ENCODE data around the gene ABCB6.

ABCB6 gene

DNA sequence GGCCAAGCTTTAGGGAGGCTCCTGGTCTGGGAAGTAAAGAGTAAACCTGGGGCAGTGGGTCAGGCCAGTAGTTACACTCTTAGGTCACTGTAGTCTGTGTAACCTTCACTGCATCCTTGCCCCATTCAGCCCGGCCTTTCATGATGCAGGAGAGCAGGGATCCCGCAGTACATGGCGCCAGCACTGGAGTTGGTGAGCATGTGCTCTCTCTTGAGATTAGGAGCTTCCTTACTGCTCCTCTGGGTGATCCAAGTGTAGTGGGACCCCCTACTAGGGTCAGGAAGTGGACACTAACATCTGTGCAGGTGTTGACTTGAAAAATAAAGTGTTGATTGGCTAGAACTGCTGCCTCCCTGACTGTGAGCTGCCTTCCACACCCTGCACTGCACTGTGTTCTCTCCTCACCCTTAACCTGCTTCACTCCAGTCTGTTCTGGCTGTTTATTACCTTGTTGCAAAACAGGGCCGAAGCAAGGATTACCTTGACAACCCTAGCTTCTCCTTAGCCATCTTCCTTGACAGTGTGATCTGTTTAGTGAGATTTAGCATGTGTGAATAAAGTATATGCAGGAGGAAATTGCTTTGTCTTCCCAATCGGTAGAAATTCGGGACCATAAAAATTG lies 35.5 kb downstream of the ABCB6 start:
- no peak for DNase-seq
- Histone ChIP-seq H3K36me3 (peaks cover 21% of the 10 kb centered on the region), H3K4me1 (no peaks in the 10 kb centered on the region), H3K4me3 (ENCODE audit: low read depth, low read length) (no peak overlapping the region), H3K27me3 (no peaks in the 10 kb centered on the region), H3K9me3 (no peaks in the 10 kb centered on the region)
- TF ChIP-seq, protein P1, sequence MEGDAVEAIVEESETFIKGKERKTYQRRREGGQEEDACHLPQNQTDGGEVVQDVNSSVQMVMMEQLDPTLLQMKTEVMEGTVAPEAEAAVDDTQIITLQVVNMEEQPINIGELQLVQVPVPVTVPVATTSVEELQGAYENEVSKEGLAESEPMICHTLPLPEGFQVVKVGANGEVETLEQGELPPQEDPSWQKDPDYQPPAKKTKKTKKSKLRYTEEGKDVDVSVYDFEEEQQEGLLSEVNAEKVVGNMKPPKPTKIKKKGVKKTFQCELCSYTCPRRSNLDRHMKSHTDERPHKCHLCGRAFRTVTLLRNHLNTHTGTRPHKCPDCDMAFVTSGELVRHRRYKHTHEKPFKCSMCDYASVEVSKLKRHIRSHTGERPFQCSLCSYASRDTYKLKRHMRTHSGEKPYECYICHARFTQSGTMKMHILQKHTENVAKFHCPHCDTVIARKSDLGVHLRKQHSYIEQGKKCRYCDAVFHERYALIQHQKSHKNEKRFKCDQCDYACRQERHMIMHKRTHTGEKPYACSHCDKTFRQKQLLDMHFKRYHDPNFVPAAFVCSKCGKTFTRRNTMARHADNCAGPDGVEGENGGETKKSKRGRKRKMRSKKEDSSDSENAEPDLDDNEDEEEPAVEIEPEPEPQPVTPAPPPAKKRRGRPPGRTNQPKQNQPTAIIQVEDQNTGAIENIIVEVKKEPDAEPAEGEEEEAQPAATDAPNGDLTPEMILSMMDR (IDR thresholded peaks at IDR 0.05; ENCODE audit: low read depth, low read length): no peak

DNA sequence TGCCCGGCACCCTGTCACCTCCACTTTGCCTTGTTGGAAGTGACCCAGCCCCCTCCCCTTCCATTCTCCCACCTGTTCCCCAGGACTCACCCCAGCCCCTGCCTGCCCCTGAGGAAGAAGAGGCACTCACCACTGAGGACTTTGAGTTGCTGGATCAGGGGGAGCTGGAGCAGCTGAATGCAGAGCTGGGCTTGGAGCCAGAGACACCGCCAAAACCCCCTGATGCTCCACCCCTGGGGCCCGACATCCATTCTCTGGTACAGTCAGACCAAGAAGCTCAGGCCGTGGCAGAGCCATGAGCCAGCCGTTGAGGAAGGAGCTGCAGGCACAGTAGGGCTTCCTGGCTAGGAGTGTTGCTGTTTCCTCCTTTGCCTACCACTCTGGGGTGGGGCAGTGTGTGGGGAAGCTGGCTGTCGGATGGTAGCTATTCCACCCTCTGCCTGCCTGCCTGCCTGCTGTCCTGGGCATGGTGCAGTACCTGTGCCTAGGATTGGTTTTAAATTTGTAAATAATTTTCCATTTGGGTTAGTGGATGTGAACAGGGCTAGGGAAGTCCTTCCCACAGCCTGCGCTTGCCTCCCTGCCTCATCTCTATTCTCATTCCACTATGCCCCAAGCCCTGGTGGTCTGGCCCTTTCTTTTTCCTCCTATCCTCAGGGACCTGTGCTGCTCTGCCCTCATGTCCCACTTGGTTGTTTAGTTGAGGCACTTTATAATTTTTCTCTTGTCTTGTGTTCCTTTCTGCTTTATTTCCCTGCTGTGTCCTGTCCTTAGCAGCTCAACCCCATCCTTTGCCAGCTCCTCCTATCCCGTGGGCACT lies 36.2 kb downstream of the ABCB6 start:
- Histone ChIP-seq H3K4me3 (ENCODE audit: low read depth, low read length) (no peak overlapping the region), H3K36me3 (peaks cover 21% of the 10 kb centered on the region)
- DNase-seq: no peak

DNA sequence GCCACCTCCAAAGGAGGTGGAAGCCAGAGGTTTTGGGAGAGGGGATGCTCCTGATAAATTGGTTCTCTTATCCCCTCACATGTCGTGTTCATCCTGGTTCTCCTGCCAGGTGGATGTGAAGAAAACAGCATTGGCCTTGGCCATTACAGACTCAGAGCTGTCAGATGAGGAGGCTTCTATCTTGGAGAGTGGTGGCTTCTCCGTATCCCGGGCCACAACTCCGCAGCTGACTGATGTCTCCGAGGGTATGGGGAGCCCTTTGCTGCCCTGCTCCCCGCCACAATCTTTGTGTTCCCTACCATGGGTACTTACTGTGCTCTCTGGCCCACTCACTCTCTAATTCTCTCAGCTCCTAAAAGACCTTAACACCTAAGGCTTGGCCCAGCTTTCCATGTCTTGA lies 37.2 kb downstream of the ABCB6 start:
- H3K4me1 ChIP-seq: no peaks in the 10 kb centered on the region
- DNase-seq: no peak
- H3K4me3 ChIP-seq (ENCODE audit: low read depth, low read length): no peak overlapping the region
- peaks cover 21% of the 10 kb centered on the region for H3K36me3 ChIP-seq
- no peaks in the 10 kb centered on the region for H3K9me3 ChIP-seq
- H3K27me3 ChIP-seq: no peaks in the 10 kb centered on the region
- TF ChIP-seq, protein P1 (IDR thresholded peaks at IDR 0.05; ENCODE audit: low read depth, low read length): no peak

More for the DNA sequence above, 36.2 kb downstream of the ABCB6 start:
- Histone ChIP-seq H3K9me3 (no peaks in the 10 kb centered on the region), H3K27me3 (no peaks in the 10 kb centered on the region), H3K4me1 (no peaks in the 10 kb centered on the region)
- TF ChIP-seq, protein P1 (IDR thresholded peaks at IDR 0.05; ENCODE audit: low read depth, low read length): no peak

DNA sequence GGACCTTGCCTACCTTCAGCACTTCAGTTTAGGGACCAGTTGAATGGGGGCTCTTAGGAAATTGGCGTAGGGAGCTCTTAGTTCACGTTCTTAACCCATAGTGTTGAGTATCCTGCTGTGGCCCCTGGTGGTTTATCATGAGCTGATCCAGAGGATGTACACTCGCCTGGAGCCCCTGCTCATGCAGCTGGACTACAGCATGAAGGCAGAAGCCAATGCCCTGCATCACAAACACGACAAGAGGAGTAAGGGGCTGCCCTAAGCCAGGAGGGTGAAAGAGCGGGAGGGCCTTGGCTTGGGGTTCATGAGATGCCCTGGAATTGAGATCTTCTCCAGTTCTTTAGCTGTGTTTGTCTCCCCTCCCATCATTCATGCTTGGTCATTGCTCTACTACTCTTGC lies 37.8 kb downstream of the ABCB6 start:
- no peaks in the 10 kb centered on the region for H3K4me1 ChIP-seq
- H3K36me3 ChIP-seq: peaks cover 21% of the 10 kb centered on the region
- DNase-seq: no peak
- no peaks in the 10 kb centered on the region for H3K9me3 ChIP-seq
- H3K27me3 ChIP-seq: no peaks in the 10 kb centered on the region
- H3K4me3 ChIP-seq (ENCODE audit: low read depth, low read length): no peak overlapping the region
- TF ChIP-seq, protein P1 (IDR thresholded peaks at IDR 0.05; ENCODE audit: low read depth, low read length): no peak

DNA sequence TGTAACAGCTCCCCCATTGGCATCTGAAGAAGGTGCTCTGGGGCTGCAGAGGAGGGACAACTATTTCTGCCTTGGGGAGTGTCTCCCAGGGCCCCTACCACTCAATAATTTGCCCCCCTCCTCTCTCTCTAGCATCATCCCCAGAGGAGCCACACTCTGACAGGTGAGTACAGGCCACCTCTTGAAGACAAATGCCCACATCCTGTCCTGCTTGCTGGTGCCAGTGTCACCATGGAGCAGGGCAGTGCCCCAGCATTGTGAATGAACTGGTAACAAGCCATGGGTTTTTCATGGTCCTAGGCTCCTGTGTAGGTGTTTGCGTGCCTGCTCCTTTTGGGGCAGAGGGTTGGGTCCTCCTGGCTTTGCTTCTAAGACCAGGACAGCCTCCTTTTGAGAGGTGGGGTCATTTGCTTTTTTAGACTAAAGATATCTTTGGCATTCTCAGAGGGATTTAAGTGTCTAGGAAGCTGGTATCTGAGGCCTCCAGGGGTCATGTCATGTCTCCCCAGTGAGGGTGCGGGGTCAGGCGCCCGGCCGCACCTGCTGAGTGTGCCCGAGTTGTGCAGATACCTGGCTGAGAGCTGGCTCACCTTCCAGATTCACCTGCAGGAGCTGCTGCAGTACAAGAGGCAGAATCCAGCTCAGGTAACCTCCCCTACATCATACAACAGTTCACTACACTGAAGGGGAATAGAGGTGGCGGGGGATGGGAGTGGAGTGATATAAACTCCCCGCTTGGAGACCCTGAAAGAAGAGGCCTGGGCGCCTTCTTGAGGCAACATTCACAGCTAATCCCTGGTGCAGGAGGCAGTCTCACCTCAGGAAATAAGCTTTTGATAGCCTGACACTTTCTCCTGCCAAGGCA lies 38.9 kb downstream of the ABCB6 start:
- Histone ChIP-seq H3K27me3 (no peaks in the 10 kb centered on the region), H3K36me3 (peaks cover 21% of the 10 kb centered on the region), H3K4me3 (ENCODE audit: low read depth, low read length) (no peak overlapping the region), H3K4me1 (no peaks in the 10 kb centered on the region), H3K9me3 (no peaks in the 10 kb centered on the region)
- TF ChIP-seq, protein P1 (IDR thresholded peaks at IDR 0.05; ENCODE audit: low read depth, low read length): no peak
- DNase-seq: no peak

Data from BE2C (cell line).